Duodenal mucosa (tissue), 2 donors: Measurements from ENCODE around the gene TBL3.

Source experiments
- H3K27ac ChIP-seq: one replicate; pipeline ENCODE4 v1.7.0; 2013; ENCODE audit warnings: low read depth, low read length
- H3K27me3 ChIP-seq, 2 donors: one replicate each; pipeline ENCODE4 v1.7.0; 2013; ENCODE audit warnings: low read length in 2 of 2, control low read depth in 1 of 2; ENCODE audit not compliant: insufficient read depth in 2 of 2, control insufficient read depth in 1 of 2
- H3K36me3 ChIP-seq, 2 donors: one replicate each; pipeline ENCODE4 v1.7.0; 2013; ENCODE audit warnings: low read length in 2 of 2, control low read depth in 1 of 2; ENCODE audit not compliant: insufficient read depth in 2 of 2, control insufficient read depth in 1 of 2
- H3K4me1 ChIP-seq, 2 donors: one replicate each; pipeline ENCODE4 v1.7.0; 2013; ENCODE audit warnings: low read length in 2 of 2, control low read depth in 1 of 2; ENCODE audit not compliant: insufficient read depth in 2 of 2, control insufficient read depth in 1 of 2
- H3K4me3 ChIP-seq, 2 donors: one replicate each; pipeline ENCODE4 v1.7.0; 2013; ENCODE audit warnings: low read length in 2 of 2, low read depth in 1 of 2
- H3K9ac ChIP-seq, 2 donors: one replicate each; pipeline ENCODE4 v1.7.0; 2013; ENCODE audit warnings: low read length in 2 of 2, low read depth in 1 of 2
- H3K9me3 ChIP-seq, 2 donors: one replicate each; pipeline ENCODE4 v1.7.0; 2013; ENCODE audit warnings: low read length in 2 of 2, control low read depth in 1 of 2; ENCODE audit not compliant: control insufficient read depth in 1 of 2

Gene TBL3

GRCh38 chr16:1964506-1965395, 7.1 kb upstream of the TBL3 start, which contains the start of gene RPS2:
Gene RPS2, minus strand, starts transcription at chr16:1964826. Its CDS starts 201 bp downstream, at chr16:1964625.
- Histone ChIP-seq H3K4me3 (peak within 1 kb of the TSS; percentile 87 to 94), H3K9me3 (no peaks in the 10 kb centered on the region), H3K27me3 (no peaks in the 10 kb centered on the region), H3K27ac (peak within 1 kb of the TSS; percentile 95), H3K4me1 (peaks cover 24 to 38% of the 10 kb centered on the region in 2 donors), H3K9ac (peak within 1 kb of the TSS; percentile 88 to 94), H3K36me3 (peaks cover 8 to 26% of the 10 kb centered on the region in 2 donors)

- Histone ChIP-seq H3K27ac (peak overlapping the region; percentile 95), H3K9ac (peak overlapping the region; percentile 88 to 94), H3K4me3 (peak overlapping the region; percentile 87 to 94), H3K36me3 (peaks cover 8 to 26% of the 10 kb centered on the region in 2 donors), H3K27me3 (no peaks in the 10 kb centered on the region), H3K4me1 (peaks cover 21 to 34% of the 10 kb centered on the region in 2 donors), H3K9me3 (no peaks in the 10 kb centered on the region)
Measured at GRCh38 chr16:1965396-1966001, 6.4 kb upstream of the TBL3 start.

- H3K9me3 ChIP-seq: no peaks in the 10 kb centered on the region
- peak within 1 kb of the TSS; percentile 87 to 94 for H3K4me3 ChIP-seq
- H3K27ac ChIP-seq: no peak within 1 kb of the TSS
- H3K9ac ChIP-seq: peak within 1 kb of the TSS; percentile 88 to 94
- peaks cover 5 to 20% of the 10 kb centered on the region in 2 donors for H3K36me3 ChIP-seq
- peaks cover 13 to 32% of the 10 kb centered on the region in 2 donors for H3K4me1 ChIP-seq
- H3K27me3 ChIP-seq: no peaks in the 10 kb centered on the region
Measured at GRCh38 chr16:1966460-1966859, 5.4 kb upstream of the TBL3 start, which contains the start of gene RNF151. Gene RNF151, plus strand, starts transcription at chr16:1966856. Its CDS starts 26 bp downstream, at chr16:1966882.

GRCh38 chr16:1968146-1968953, 3.5 kb upstream of the TBL3 start:
- Histone ChIP-seq H3K27me3 (no peaks in the 10 kb centered on the region), H3K9ac (no peak overlapping the region), H3K4me3 (no peak overlapping the region), H3K36me3 (peaks cover 0 to 5% of the 10 kb centered on the region in 2 donors), H3K4me1 (peaks cover 15 to 33% of the 10 kb centered on the region in 2 donors), H3K9me3 (no peaks in the 10 kb centered on the region), H3K27ac (no peak overlapping the region)

- Histone ChIP-seq H3K27ac (no peak overlapping the region), H3K9me3 (no peaks in the 10 kb centered on the region)
Measured at GRCh38 chr16:1972490-1972877, 631 bp downstream of the TBL3 start.

GRCh38 chr16:1973461-1974156, 1.8 kb downstream of the TBL3 start:
- H3K9me3 ChIP-seq: no peaks in the 10 kb centered on the region
- no peak overlapping the region for H3K27ac ChIP-seq
- no peak overlapping the region for H3K4me3 ChIP-seq
- H3K4me1 ChIP-seq: peaks cover 4 to 20% of the 10 kb centered on the region in 2 donors
- peaks cover 0 to 3% of the 10 kb centered on the region in 2 donors for H3K27me3 ChIP-seq
- H3K9ac ChIP-seq: no peak overlapping the region
- peaks cover 15 to 45% of the 10 kb centered on the region in 2 donors for H3K36me3 ChIP-seq

More at GRCh38 chr16:1972490-1972877, 631 bp downstream of the TBL3 start:
- H3K27me3 ChIP-seq: peaks cover 0 to 3% of the 10 kb centered on the region in 2 donors
- peaks cover 4 to 15% of the 10 kb centered on the region in 2 donors for H3K4me1 ChIP-seq
- H3K9ac ChIP-seq: peak overlapping the region; percentile 80 to 92
- H3K36me3 ChIP-seq: peaks cover 15 to 34% of the 10 kb centered on the region in 2 donors
- peak overlapping the region; percentile 89 to 90 for H3K4me3 ChIP-seq

GRCh38 chr16:1974157-1975070, 2.6 kb downstream of the TBL3 start:
- Histone ChIP-seq H3K36me3 (peaks cover 15 to 46% of the 10 kb centered on the region in 2 donors), H3K27ac (no peak overlapping the region), H3K27me3 (peaks cover 0 to 3% of the 10 kb centered on the region in 2 donors), H3K4me3 (no peak overlapping the region), H3K9ac (no peak overlapping the region), H3K4me1 (peaks cover 4 to 24% of the 10 kb centered on the region in 2 donors), H3K9me3 (no peaks in the 10 kb centered on the region)

- Histone ChIP-seq H3K4me1 (peaks cover 8 to 36% of the 10 kb centered on the region in 2 donors), H3K36me3 (peaks cover 15 to 46% of the 10 kb centered on the region in 2 donors), H3K9me3 (no peaks in the 10 kb centered on the region), H3K27ac (no peak overlapping the region), H3K4me3 (no peak overlapping the region), H3K27me3 (peaks cover 2 to 7% of the 10 kb centered on the region in 2 donors), H3K9ac (no peak overlapping the region)
Measured at GRCh38 chr16:1975432-1976215, 3.8 kb downstream of the TBL3 start.
